IMR-90 (cell line): ENCODE results near the gene CYP27C1.

Experiments
- BHLHE40 ChIP-seq: fragments of 150-350 bp; IDR thresholded peaks from 2 replicates; pipeline ENCODE4 v1.6.1; 2016; ENCODE audit warnings: mild to moderate bottlenecking, low read depth, low read length
- CEBPB ChIP-seq: IDR thresholded peaks from 2 replicates; pipeline ENCODE4 v1.6.1; 2012; ENCODE audit warnings: low read depth, low read length, improper control_type of control experiment
- FOS ChIP-seq: fragments of 150-350 bp; IDR thresholded peaks from 2 replicates; pipeline ENCODE4 v1.6.1; 2016; ENCODE audit warnings: low read depth, low read length
- TF ChIP-seq, protein P1 (sequence below): conservative IDR thresholded peaks from 2 replicates; pipeline ENCODE4 v1.5.1; 2012; ENCODE audit warnings: mild to moderate bottlenecking, low read depth, low read length, improper control_type of control experiment

DNA sequence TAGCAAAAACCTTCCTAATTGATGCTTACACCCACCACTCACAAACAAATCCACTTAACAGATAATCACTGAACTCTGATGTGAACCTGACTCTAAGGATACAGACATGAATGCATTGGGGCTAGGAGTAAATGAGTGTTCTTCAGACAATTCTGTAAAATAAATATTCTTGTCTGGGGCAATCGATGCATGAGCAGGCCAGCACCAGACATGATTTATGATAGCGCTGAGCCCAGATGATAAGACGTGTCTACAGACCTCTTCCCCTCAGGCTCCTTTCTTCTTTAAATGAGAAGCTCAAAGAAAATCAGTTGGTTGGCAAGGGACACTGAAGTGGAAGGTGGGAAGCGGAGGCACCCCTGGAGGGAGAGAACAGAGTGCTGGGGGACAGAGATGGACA is 85.9 kb downstream of the CYP27C1 start:
- TF ChIP-seq, protein P1, sequence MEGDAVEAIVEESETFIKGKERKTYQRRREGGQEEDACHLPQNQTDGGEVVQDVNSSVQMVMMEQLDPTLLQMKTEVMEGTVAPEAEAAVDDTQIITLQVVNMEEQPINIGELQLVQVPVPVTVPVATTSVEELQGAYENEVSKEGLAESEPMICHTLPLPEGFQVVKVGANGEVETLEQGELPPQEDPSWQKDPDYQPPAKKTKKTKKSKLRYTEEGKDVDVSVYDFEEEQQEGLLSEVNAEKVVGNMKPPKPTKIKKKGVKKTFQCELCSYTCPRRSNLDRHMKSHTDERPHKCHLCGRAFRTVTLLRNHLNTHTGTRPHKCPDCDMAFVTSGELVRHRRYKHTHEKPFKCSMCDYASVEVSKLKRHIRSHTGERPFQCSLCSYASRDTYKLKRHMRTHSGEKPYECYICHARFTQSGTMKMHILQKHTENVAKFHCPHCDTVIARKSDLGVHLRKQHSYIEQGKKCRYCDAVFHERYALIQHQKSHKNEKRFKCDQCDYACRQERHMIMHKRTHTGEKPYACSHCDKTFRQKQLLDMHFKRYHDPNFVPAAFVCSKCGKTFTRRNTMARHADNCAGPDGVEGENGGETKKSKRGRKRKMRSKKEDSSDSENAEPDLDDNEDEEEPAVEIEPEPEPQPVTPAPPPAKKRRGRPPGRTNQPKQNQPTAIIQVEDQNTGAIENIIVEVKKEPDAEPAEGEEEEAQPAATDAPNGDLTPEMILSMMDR = no peak
- TF ChIP-seq FOS (no peak), BHLHE40 (no peak), CEBPB (no peak)
